Neural cell (in vitro differentiated cells): ENCODE results near the gene SLC12A7.

Source experiments
- CTCF ChIP-seq: fragments of 450-650 bp; IDR thresholded peaks from 2 replicates; pipeline ENCODE4 v1.5.1; 2014; ENCODE audit warnings: antibody characterized with exemption, mild to moderate bottlenecking, moderate library complexity; ENCODE audit not compliant: poor library complexity, severe bottlenecking
- EZH2 ChIP-seq: fragments of 200-600, 300-800 bp; shearing (Covaris generic), sonication (generic); IDR thresholded peaks from 2 replicates; pipeline ENCODE4 v1.6.1; 2014; ENCODE audit warnings: antibody characterized with exemption, low read length, borderline replicate concordance, mild to moderate bottlenecking; ENCODE audit not compliant: insufficient read depth, poor library complexity, severe bottlenecking
- MXI1 ChIP-seq: fragments of 450-650 bp; conservative IDR thresholded peaks from 2 replicates; pipeline ENCODE4 v1.6.1; 2014; ENCODE audit warnings: antibody characterized with exemption, mild to moderate bottlenecking; ENCODE audit not compliant: poor library complexity, severe bottlenecking
- RAD21 ChIP-seq: fragments of 450-650 bp; conservative IDR thresholded peaks from 2 replicates; pipeline ENCODE4 v1.6.1; 2014; ENCODE audit warnings: antibody characterized with exemption, mild to moderate bottlenecking, moderate library complexity
- SMC3 ChIP-seq: fragments of 450-650 bp; conservative IDR thresholded peaks from 2 replicates; pipeline ENCODE4 v1.6.1; 2014; ENCODE audit warnings: antibody characterized with exemption, mild to moderate bottlenecking, moderate library complexity; ENCODE audit not compliant: poor library complexity
- TF ChIP-seq, protein P1 (sequence below): IDR thresholded peaks from 2 replicates; pipeline ENCODE4 v1.6.1; 2012; ENCODE audit warnings: borderline replicate concordance

DNA sequence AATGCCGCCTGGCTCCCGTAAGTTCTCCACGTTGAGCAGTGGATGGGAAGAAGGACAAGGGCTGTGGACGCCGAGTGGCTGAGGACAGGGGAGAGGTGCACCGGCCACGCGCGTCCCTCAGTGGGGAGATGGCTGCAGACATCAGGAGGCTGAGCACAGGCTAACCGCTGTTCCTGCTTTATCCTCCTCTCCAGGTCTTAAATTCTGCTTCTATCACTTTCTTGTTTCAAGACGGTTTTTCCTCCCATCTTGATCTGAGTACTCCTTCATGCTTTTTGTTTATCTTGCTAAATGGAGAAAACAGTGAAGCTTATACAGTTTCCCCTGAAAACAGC is 47.4 kb upstream of the SLC12A7 start:
- TF ChIP-seq CTCF (no peak), EZH2 (no peak), SMC3 (no peak), MXI1 (no peak), RAD21 (no peak)
- TF ChIP-seq, protein P1, sequence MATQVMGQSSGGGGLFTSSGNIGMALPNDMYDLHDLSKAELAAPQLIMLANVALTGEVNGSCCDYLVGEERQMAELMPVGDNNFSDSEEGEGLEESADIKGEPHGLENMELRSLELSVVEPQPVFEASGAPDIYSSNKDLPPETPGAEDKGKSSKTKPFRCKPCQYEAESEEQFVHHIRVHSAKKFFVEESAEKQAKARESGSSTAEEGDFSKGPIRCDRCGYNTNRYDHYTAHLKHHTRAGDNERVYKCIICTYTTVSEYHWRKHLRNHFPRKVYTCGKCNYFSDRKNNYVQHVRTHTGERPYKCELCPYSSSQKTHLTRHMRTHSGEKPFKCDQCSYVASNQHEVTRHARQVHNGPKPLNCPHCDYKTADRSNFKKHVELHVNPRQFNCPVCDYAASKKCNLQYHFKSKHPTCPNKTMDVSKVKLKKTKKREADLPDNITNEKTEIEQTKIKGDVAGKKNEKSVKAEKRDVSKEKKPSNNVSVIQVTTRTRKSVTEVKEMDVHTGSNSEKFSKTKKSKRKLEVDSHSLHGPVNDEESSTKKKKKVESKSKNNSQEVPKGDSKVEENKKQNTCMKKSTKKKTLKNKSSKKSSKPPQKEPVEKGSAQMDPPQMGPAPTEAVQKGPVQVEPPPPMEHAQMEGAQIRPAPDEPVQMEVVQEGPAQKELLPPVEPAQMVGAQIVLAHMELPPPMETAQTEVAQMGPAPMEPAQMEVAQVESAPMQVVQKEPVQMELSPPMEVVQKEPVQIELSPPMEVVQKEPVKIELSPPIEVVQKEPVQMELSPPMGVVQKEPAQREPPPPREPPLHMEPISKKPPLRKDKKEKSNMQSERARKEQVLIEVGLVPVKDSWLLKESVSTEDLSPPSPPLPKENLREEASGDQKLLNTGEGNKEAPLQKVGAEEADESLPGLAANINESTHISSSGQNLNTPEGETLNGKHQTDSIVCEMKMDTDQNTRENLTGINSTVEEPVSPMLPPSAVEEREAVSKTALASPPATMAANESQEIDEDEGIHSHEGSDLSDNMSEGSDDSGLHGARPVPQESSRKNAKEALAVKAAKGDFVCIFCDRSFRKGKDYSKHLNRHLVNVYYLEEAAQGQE, result no peak
